Measurements from ENCODE around the gene SNCB. TPM values are rescaled to one million over a fixed set of nuclear protein-coding genes. Genes with fewer than 3 reads are reported as not detected.
A peak's percentile ranks its signal among the peaks of the same experiment; 100 is the strongest.

SNCB gene
- total and polyA plus RNA-seq, 2 of the 8 experiments (the other 6 are each of a cell fraction or from before 2014, with no cell fraction given) = 4.2 to 5.9 TPM

DNA sequence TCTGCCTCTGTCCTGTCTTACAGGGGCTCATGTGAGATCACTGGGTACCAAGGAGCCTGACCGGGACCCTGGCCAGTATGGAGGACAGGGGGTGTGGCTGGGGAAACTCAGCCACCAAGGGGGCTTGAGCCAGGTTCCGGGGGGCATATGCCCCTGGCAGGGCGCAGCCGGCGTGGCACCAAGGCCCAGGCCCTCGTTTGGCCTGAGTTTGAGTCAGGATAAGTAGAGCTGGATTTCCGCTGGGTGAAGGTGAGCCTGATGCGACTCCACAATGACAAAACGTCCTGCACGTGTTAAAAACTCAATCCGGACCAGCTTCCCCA lies 16.3 kb upstream of the SNCB start:
- Histone ChIP-seq H2BK120ac (replicated peaks; ENCODE audit: low read depth, low read length) (peak overlapping the region; percentile 30), H3K18ac (ENCODE audit: extremely low read depth, low read length) (peak overlapping the region; percentile 25; the same call in 1 of the 2 replicates), H3K79me1 (ENCODE audit: low read depth, low read length) (peaks cover 16% of the 10 kb centered on the region), H4K91ac (replicated peaks; ENCODE audit: insufficient read length, low read length) (peak overlapping the region; percentile 45), H3K79me2 (ENCODE audit: control insufficient read depth in 1 of 2, insufficient read depth in 2 of 2, low read length in 2 of 2) (peaks cover 0 to 22% of the 10 kb centered on the region in 2 experiments; a peak in 1 of 4 replicates), H2AFZ (ENCODE audit: low read length) (peak overlapping the region; percentile 93), H3K23me2 (ENCODE audit: low read depth, low read length) (peaks cover 7% of the 10 kb centered on the region; the same call in 1 of the 2 replicates), H3K4me1 (replicated peaks in 1 of 4; ENCODE audit: control insufficient read depth in 3 of 4, insufficient read depth in 4 of 4, low read length in 3 of 4) (peaks cover 0 to 46% (median 26%) of the 10 kb centered on the region in 4 experiments; a peak in 6 of 7 replicates), H3K9me3 (ENCODE audit: insufficient read depth in 2 of 2, low read depth in 1 of 2, low read length in 1 of 2) (no peaks in the 10 kb centered on the region), H3K4me2 (ENCODE audit: insufficient read depth in 1 of 2, low read depth in 2 of 2, low read length in 2 of 2) (peak overlapping the region; percentile 69 to 76), H2BK15ac (ENCODE audit: low read length) (no peak overlapping the region), H4K5ac (ENCODE audit: insufficient read length, low read depth, low read length) (peak overlapping the region; percentile 91), H3K9ac (replicated peaks in 1 of 4; ENCODE audit: extremely low read depth in 1 of 4, low read depth in 3 of 4, low read length in 3 of 4) (peak overlapping the region in 2 of 4 experiments; percentile 38 to 51; a peak in 4 of 7 replicates), H2BK5ac (ENCODE audit: low read depth, low read length) (peak overlapping the region; percentile 76; the same call in 1 of the 2 replicates), H2BK20ac (ENCODE audit: low read length) (no peak overlapping the region), H3K4ac (replicated peaks; ENCODE audit: insufficient read length, low read depth, low read length) (no peak overlapping the region), H3K27ac (ENCODE audit: low read depth, low read length) (no peak overlapping the region; the same call in 1 of the 2 replicates), H4K8ac (ENCODE audit: extremely low read depth, insufficient read depth, low read length) (peak overlapping the region; percentile 96), H3K4me3 (ENCODE audit: extremely low read depth in 1 of 4, insufficient read depth in 2 of 4, low read depth in 3 of 4, low read length in 4 of 4) (peak overlapping the region in 3 of 4 experiments; percentile 1 to 95 (median 24); a peak in 4 of 8 replicates), H4K20me1 (replicated peaks in 1 of 2; ENCODE audit: control insufficient read depth in 1 of 2, insufficient read depth in 2 of 2, low read length in 2 of 2) (peaks cover 3 to 7% of the 10 kb centered on the region in 2 experiments), H3K36me3 (ENCODE audit: control insufficient read depth in 2 of 4, insufficient read depth in 4 of 4, low read length in 3 of 4) (no peaks in the 10 kb centered on the region), H3K14ac (ENCODE audit: insufficient read length) (no peak overlapping the region), H3K23ac (ENCODE audit: insufficient read length) (no peak overlapping the region), H2AK5ac (ENCODE audit: low read depth, low read length) (no peak overlapping the region), H3K56ac (replicated peaks; ENCODE audit: insufficient read length, low read depth, low read length) (peak overlapping the region; percentile 60), H3K27me3 (replicated peaks in 1 of 4; ENCODE audit: control insufficient read depth in 3 of 4, extremely low read depth in 1 of 4, insufficient read depth in 3 of 4, low read length in 3 of 4) (no peaks in the 10 kb centered on the region; a peak in 1 of 7 replicates), H2BK12ac (ENCODE audit: low read depth, low read length) (no peak overlapping the region)
- 59% methylated on average over 11 of the region's 11 CpGs; no CpG with 5 or more reads in 1 of the 2 experiments for WGBS, 2 experiments (ENCODE audit: extremely low coverage in 1 of 2, insufficient coverage in 1 of 2, insufficient read length in 1 of 2, insufficient replicate concordance in 2 of 2, low coverage in 1 of 2, low lambda C conversion rate in 2 of 2, missing lambda C conversion rate in 1 of 2)
- CTCF ChIA-PET (ENCODE audit: partially characterized antibody) = interaction anchor here (0.6 to 2.3 kb wide), 5 partner anchors 11 to 468 kb away, joined by 3 to 12 read pairs (median 6); no protein-coding TSS in a partner anchor
- no peak for DNase-seq (ENCODE audit: low read depth in 1 of 2, low spot score in 2 of 2)
- POLR2A ChIA-PET (ENCODE audit: partially characterized antibody) = interaction anchor here (0.6 to 2.5 kb wide), 7 partner anchors 21 to 297 kb away, joined by 3 to 15 read pairs (median 3); partner anchors contain the start of gene RNF44
- FAIRE-seq = no peak
- TF ChIP-seq YY1 (IDR thresholded peaks at IDR 0.05; ENCODE audit: low read depth, low read length) (no peak), EZH2 (IDR thresholded peaks at IDR 0.05; ENCODE audit: low read depth, low read length, severe bottlenecking) (no peak)
